Lung (tissue), 12 donors: ENCODE data around the gene AAMP. TPM values are rescaled to one million over a fixed set of nuclear protein-coding genes. Genes with fewer than 3 reads are reported as not detected.

ENCODE experiments used
- ATAC-seq: fragments of 200-7000 bp; cut with Tn5 transposase; one replicate; pipeline ENCODE4 v1.9.1; 2020; ENCODE audit warnings: moderate number of reproducible peaks; ENCODE audit not compliant: insufficient read depth, low FRiP score
- DNase-seq, 3 donors: peaks; one replicate each; pipeline ENCODE4 v3.0.0-alpha.2; 2013 to 2017
- H3K27ac ChIP-seq, 2 donors: one replicate each; pipeline ENCODE4 v1.5.1; 2013; ENCODE audit warnings: mild to moderate bottlenecking in 2 of 2, moderate library complexity in 2 of 2, control low read depth in 1 of 2, inconsistent platforms in 1 of 2, low read depth in 1 of 2, low read length in 1 of 2
- H3K27me3 ChIP-seq, 3 donors: one replicate each; pipeline ENCODE4 v1.5.1; 2013; ENCODE audit warnings: low read length in 2 of 3; ENCODE audit not compliant: control insufficient read depth in 3 of 3, insufficient read depth in 3 of 3
- H3K36me3 ChIP-seq, 4 donors: one replicate each; pipeline ENCODE4 v1.5.1; 2013; ENCODE audit warnings: low read length in 4 of 4, mild to moderate bottlenecking in 1 of 4, moderate library complexity in 1 of 4; ENCODE audit not compliant: control insufficient read depth in 4 of 4, insufficient read depth in 4 of 4
- H3K4me1 ChIP-seq, 5 donors: one replicate each; pipeline ENCODE4 v1.5.1; 2013; ENCODE audit warnings: low read length in 5 of 5, mild to moderate bottlenecking in 2 of 5, moderate library complexity in 1 of 5; ENCODE audit not compliant: control insufficient read depth in 5 of 5, insufficient read depth in 5 of 5
- H3K4me3 ChIP-seq: one replicate; pipeline ENCODE4 v1.5.1; 2013; ENCODE audit warnings: mild to moderate bottlenecking, control low read depth, moderate library complexity
- H3K9ac ChIP-seq, 2 donors: one replicate each; pipeline ENCODE4 v1.5.1; 2013; ENCODE audit warnings: low read length in 2 of 2, control low read depth in 1 of 2; ENCODE audit not compliant: insufficient read depth in 1 of 2
- H3K9me3 ChIP-seq, 4 donors: one replicate each; pipeline ENCODE4 v1.5.1; 2013; ENCODE audit warnings: low read length in 3 of 4, mild to moderate bottlenecking in 1 of 4, moderate library complexity in 1 of 4; ENCODE audit not compliant: control insufficient read depth in 4 of 4, insufficient read depth in 3 of 4
- WGBS, 2 donors: extraction: QIAGEN DNeasy Blood & Tissue Kit; methylation state at CpG; one replicate each; pipeline ENCODE4 v1.1.7; 2013; 5-methylcytosine and 5-hydroxymethylcytosine counted together
- polyA plus RNA-seq, 2 donors: library from polyadenylated mRNA; stranded (reverse); fragments of 200-250 nt; gene quantifications; one replicate each; pipeline ENCODE4 v1.2.1, GENCODE V29; 2013
- total RNA-seq, 2 donors: library from RNA; depleted of rRNA in 1 of 2; stranded (reverse); fragments of >200 nt in 1 of 2; gene quantifications; one replicate each; pipeline ENCODE4 v1.2.1, GENCODE V29; 2014 to 2021
- TF ChIP-seq, protein P1 (sequence below): IDR thresholded peaks from 2 replicates; pipeline ENCODE4 v1.5.1; 2012; ENCODE audit warnings: mild to moderate bottlenecking; ENCODE audit errors: control extremely low read depth, extremely low read depth
- donor health status: control.
- donor health status: control.
- donor health status: Bipolar disorder and iron deficiency.
- donor health status: healthy.
- donor health status: DM: yes; HTN: yes; CAD: no.

The AAMP gene
- total and polyA plus RNA-seq, 4 donors = 62.0 to 193 (median 78.5) TPM

DNA sequence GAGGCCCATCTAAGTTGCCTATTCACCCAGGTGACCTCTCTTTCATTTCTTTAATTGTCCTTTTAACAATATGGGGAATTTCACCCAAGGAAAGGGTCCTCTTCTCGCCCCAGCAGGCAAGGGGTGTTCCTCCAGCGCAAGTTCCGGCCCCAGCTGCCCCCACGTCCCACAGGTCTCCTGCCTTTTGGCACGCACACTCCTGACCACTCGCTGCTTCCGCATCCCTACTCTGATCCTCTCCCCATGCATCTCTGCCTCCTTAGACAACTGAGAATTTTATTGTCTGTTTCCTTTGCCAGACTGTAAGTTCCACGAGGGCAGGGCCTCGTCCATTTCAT, 53.6 kb downstream of the AAMP start:
- ATAC-seq (no peak), DNase-seq (no peak)
- peaks cover 0 to 31% (median 17%) of the 10 kb centered on the region in 5 donors for H3K4me1 ChIP-seq
- TF ChIP-seq, protein P1, sequence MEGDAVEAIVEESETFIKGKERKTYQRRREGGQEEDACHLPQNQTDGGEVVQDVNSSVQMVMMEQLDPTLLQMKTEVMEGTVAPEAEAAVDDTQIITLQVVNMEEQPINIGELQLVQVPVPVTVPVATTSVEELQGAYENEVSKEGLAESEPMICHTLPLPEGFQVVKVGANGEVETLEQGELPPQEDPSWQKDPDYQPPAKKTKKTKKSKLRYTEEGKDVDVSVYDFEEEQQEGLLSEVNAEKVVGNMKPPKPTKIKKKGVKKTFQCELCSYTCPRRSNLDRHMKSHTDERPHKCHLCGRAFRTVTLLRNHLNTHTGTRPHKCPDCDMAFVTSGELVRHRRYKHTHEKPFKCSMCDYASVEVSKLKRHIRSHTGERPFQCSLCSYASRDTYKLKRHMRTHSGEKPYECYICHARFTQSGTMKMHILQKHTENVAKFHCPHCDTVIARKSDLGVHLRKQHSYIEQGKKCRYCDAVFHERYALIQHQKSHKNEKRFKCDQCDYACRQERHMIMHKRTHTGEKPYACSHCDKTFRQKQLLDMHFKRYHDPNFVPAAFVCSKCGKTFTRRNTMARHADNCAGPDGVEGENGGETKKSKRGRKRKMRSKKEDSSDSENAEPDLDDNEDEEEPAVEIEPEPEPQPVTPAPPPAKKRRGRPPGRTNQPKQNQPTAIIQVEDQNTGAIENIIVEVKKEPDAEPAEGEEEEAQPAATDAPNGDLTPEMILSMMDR = no peak
- peak overlapping the region; percentile 81 for H3K4me3 ChIP-seq
- peak overlapping the region; percentile 85 to 91 for H3K27ac ChIP-seq
- H3K9me3 ChIP-seq = no peaks in the 10 kb centered on the region
- no peaks in the 10 kb centered on the region for H3K27me3 ChIP-seq
- no peaks in the 10 kb centered on the region for H3K36me3 ChIP-seq
- WGBS, 2 donors = 59 to 61% methylated on average over 9 of the region's 9 CpGs
- peak overlapping the region; percentile 26 to 95 for H3K9ac ChIP-seq

Other genes with a start within 250 kb of the AAMP start
- under 1 TPM; 0.15 to 0.31 TPM for gene RUFY4, start 200.9 kb downstream of the AAMP start, total RNA-seq
- gene RUFY4, start 200.9 kb downstream of the AAMP start, polyA plus RNA-seq = under 1 TPM; 0.43 to 0.57 TPM
- gene CXCR2, start 144.1 kb downstream of the AAMP start, total RNA-seq = 1 to 10 TPM; 1.6 to 7.4 TPM
- gene CXCR2, start 144.1 kb downstream of the AAMP start, polyA plus RNA-seq = 10 to 100 TPM in 1 of 2 donors, under 1 TPM in 1; 0.73 to 31.5 TPM
- gene CXCR1, start 103.2 kb downstream of the AAMP start, total RNA-seq = 1 to 10 TPM; 1.9 to 6.4 TPM
- gene CXCR1, start 103.2 kb downstream of the AAMP start, polyA plus RNA-seq = 10 to 100 TPM in 1 of 2 donors, under 1 TPM in 1; 0.47 to 49.0 TPM
- 100 to 1,000 TPM; 284 to 332 TPM for gene ARPC2, start 52.9 kb downstream of the AAMP start, total RNA-seq
- gene ARPC2, start 52.9 kb downstream of the AAMP start, polyA plus RNA-seq = 100 to 1,000 TPM; 190 to 490 TPM
- gene GPBAR1, start 9.1 kb downstream of the AAMP start, total RNA-seq = 1 to 10 TPM in 1 of 2 donors, under 1 TPM in 1; 0.60 to 3.2 TPM
- 1 to 10 TPM; 1.0 to 3.3 TPM for gene GPBAR1, start 9.1 kb downstream of the AAMP start, polyA plus RNA-seq
- 100 to 1,000 TPM in 1 of 2 donors, 10 to 100 TPM in 1; 83.8 to 119 TPM for gene PNKD, start 382 bp upstream of the AAMP start, total RNA-seq
- gene PNKD, start 382 bp upstream of the AAMP start, polyA plus RNA-seq = 100 to 1,000 TPM; 110 to 137 TPM
- gene TMBIM1, start 22.4 kb upstream of the AAMP start, total RNA-seq = 100 to 1,000 TPM; 106 to 258 TPM
- gene TMBIM1, start 22.4 kb upstream of the AAMP start, polyA plus RNA-seq = 100 to 1,000 TPM in 1 of 2 donors, 10 to 100 TPM in 1; 92.1 to 188 TPM
- 10 to 100 TPM in 1 of 2 donors, 1 to 10 TPM in 1; 5.6 to 12.8 TPM for gene CATIP, start 86.7 kb upstream of the AAMP start, total RNA-seq
- gene CATIP, start 86.7 kb upstream of the AAMP start, polyA plus RNA-seq = 1 to 10 TPM; 5.6 to 6.3 TPM
- gene SLC11A1, start 112.1 kb upstream of the AAMP start, total RNA-seq = 100 to 1,000 TPM in 1 of 2 donors, 10 to 100 TPM in 1; 57.6 to 262 TPM
- gene SLC11A1, start 112.1 kb upstream of the AAMP start, polyA plus RNA-seq = 100 to 1,000 TPM; 206 to 359 TPM
- gene CTDSP1, start 129.7 kb upstream of the AAMP start, total RNA-seq = 100 to 1,000 TPM; 155 to 183 TPM
- 100 to 1,000 TPM; 113 to 123 TPM for gene CTDSP1, start 129.7 kb upstream of the AAMP start, polyA plus RNA-seq
- under 1 TPM; 0.21 to 0.77 TPM for gene VIL1, start 149.0 kb upstream of the AAMP start, total RNA-seq
- under 1 TPM; 0.06 to 0.09 TPM for gene VIL1, start 149.0 kb upstream of the AAMP start, polyA plus RNA-seq